Measurements from ENCODE around the gene EBF4.
"Not testable (repeated sequence)": the region's sequence is repeated elsewhere in the genome, so short reads cannot be mapped to it uniquely, and the experiment has no call there.

Gene EBF4

DNA sequence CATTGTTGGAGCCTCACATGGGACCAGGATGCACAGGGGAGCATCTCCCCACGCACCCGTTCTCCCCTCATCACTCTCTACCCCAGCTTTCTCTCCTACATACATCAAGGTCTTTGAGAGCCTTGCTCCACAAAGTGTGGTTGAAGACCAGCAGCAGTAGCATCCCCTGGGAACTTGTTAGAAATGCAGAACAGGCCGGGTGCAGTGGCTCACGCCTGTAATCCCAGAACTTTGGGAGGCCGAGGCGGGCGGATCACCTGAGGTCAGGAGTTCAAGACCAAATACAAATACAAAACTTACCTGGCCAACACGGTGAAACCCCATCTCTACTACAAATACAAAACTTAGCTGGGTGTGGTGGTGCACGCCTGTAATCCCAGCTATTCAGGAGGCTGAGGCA, 115.3 kb downstream of the EBF4 start:
- not testable (repeated sequence) for DNase-seq (ENCODE audit: low read depth in 3 of 3, low spot score in 1 of 3)

DNA sequence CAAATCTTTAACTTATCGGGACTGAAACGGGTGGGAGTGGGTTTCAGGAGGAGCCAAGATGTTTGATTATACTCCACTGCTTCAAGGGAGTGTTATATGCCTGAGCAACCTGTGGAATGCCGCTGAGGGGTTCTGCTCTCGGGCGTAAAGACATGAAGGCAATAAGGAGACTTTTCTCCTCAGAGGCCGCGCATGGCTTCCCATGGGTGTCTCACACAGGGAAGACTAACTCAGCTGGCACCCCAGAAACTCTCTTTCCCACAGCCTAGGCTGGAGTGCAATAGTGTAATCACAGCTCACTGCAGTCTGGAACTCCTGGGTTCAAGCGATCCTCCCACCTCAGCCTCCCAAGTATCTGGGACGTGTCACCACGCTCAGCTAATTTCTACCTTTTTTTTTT, 117.1 kb downstream of the EBF4 start:
- DNase-seq (ENCODE audit: low read depth in 3 of 3, low spot score in 1 of 3) = no peak
